Brain microvascular endothelial cell (primary cell): ENCODE results near the gene HIVEP2.

Experiments
- DNase-seq: peaks from one replicate; pipeline ENCODE4 v3.0.0-alpha.2; 2020
- H3K27ac ChIP-seq: fragments of 250-450 bp; sonication (Bioruptor Pico); 2 replicates; pipeline ENCODE4 v1.5.1; 2020; ENCODE audit warnings: mild to moderate bottlenecking, moderate library complexity
- H3K27me3 ChIP-seq: fragments of 250-450 bp; sonication (Bioruptor Pico); replicated peaks from 2 replicates; pipeline ENCODE4 v1.5.1; 2020; ENCODE audit warnings: mild to moderate bottlenecking
- H3K36me3 ChIP-seq: fragments of 250-450 bp; sonication (Bioruptor Pico); replicated peaks from 2 replicates; pipeline ENCODE4 v1.5.1; 2020; ENCODE audit warnings: mild to moderate bottlenecking
- H3K4me3 ChIP-seq: 2 replicates; pipeline ENCODE4 v1.5.1; 2011; ENCODE audit warnings: low read depth, mild to moderate bottlenecking, control low read depth, low read length, moderate library complexity
- in situ Hi-C: cut with HindIII; loops from 2 replicates; pipeline ENCODE4 v1.10.0; 2017; ENCODE audit warnings: low sequenced_read_pairs, low pct_ligation_motif_present
- TF ChIP-seq, protein P1 (sequence below): IDR thresholded peaks from 2 replicates; pipeline ENCODE4 v1.5.1; 2011; ENCODE audit warnings: low read depth, mild to moderate bottlenecking, moderate library complexity, low read length, control low read depth, inconsistent platforms; ENCODE audit errors: missing control alignments

HIVEP2 gene

DNA sequence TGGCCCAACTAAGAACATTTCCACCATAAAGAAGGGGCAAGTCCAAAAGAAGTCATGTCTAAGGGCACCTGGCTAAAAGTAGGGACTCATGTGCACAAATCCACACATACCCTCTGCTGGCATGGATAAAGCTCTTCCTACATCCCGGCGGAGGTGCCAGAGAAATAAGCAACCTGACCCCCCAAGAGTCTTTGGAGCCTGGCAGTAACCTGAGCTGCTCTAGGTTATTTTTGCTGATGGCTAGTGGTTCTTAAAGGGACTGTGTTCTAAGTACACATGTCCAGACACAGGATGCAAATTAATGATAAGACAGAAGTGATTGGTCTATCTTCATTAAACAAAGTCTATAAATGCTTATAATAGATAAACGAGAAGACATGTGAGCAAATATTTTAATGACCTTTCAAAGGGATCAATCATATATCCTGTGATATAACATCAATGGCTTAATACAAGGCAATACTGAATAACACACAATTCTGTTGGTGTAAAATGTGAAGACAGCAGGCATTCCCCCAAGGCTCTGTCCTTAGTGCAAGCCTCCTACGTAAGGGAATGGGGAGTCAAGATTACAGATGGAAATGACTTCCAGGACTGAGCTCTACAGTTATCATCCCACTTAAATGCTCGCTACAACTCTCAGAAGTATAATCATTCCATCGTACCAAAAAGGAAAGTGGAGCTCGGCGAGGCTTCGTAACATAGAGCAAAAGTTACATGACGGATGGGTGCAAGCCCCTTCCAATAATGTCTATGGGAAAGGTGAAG lies 52.5 kb downstream of the HIVEP2 start:
- TF ChIP-seq, protein P1, sequence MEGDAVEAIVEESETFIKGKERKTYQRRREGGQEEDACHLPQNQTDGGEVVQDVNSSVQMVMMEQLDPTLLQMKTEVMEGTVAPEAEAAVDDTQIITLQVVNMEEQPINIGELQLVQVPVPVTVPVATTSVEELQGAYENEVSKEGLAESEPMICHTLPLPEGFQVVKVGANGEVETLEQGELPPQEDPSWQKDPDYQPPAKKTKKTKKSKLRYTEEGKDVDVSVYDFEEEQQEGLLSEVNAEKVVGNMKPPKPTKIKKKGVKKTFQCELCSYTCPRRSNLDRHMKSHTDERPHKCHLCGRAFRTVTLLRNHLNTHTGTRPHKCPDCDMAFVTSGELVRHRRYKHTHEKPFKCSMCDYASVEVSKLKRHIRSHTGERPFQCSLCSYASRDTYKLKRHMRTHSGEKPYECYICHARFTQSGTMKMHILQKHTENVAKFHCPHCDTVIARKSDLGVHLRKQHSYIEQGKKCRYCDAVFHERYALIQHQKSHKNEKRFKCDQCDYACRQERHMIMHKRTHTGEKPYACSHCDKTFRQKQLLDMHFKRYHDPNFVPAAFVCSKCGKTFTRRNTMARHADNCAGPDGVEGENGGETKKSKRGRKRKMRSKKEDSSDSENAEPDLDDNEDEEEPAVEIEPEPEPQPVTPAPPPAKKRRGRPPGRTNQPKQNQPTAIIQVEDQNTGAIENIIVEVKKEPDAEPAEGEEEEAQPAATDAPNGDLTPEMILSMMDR = no peak
- no peak for DNase-seq
- no peaks in the 10 kb centered on the region for H3K27me3 ChIP-seq
- no peaks in the 10 kb centered on the region for H3K36me3 ChIP-seq
- H3K27ac ChIP-seq = no peak overlapping the region
- in situ Hi-C loops = no loop called here
- H3K4me3 ChIP-seq = no peak overlapping the region

DNA sequence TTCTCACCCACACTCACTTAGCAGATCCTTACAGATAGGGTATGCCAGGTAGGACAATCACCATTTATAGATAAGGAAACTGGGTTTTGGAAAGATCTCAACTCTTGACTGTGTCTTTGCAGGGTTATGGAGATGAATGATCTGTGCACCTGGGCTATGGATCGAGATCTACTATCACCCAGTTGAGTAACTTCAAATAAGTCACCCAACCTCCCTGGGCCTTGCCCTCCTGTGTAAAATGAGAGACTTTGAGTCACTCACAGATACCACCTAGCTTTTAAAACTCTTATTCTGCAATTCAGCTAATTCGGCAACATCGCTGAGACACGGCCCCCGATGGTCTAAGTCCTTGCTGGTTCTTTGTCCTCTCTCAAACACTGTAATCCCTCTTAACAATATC lies 53.5 kb downstream of the HIVEP2 start:
- no peak overlapping the region for H3K27ac ChIP-seq
- TF ChIP-seq, protein P1 = no peak
- in situ Hi-C loops = no loop called here

DNA sequence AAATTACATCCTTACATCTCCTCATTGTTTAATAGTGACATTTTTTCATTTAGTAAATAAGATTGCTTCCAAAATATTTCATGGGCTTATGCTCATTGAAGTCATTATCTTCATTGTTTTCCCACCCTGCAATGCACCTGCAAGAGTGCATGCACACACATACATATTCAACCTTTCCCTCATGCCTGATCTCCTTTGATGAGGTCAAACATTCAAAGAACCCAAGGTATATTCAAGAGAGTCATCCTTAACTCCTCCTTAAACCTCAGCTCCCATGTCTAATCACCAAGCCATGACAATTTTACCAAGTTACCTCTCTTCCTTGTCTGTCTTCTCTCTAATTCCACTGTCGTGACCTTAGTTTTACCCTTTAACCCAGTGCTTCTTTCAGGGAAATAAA lies 56.5 kb downstream of the HIVEP2 start:
- TF ChIP-seq, protein P1 = no peak
- H3K27me3 ChIP-seq = no peaks in the 10 kb centered on the region
- no peak overlapping the region for H3K27ac ChIP-seq
- no peaks in the 10 kb centered on the region for H3K36me3 ChIP-seq
- no peak overlapping the region for H3K4me3 ChIP-seq
- in situ Hi-C loops = no loop called here
- DNase-seq = no peak

More for the DNA sequence above, 53.5 kb downstream of the HIVEP2 start:
- DNase-seq = no peak
- H3K4me3 ChIP-seq = no peak overlapping the region
- H3K27me3 ChIP-seq = no peaks in the 10 kb centered on the region
- no peaks in the 10 kb centered on the region for H3K36me3 ChIP-seq

DNA sequence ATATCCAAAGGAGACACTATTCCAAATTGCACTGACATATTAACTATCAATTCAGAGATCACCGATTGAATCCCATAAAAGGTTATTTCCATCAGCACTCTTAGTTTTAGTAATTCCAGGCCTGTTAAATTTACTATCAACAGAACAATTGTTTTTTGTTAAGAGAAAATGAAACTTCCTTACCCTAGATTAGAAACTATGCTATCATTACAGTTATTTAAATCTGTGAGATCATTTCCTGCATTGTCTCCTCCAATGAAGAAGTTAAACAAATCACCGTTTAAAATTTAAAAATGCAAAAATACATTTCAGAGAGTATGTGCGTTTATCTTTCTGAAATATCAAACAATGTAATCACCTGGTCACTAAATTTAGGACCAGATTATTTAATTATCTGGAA lies 57.5 kb downstream of the HIVEP2 start:
- TF ChIP-seq, protein P1 = no peak
- in situ Hi-C loops = no loop called here

DNA sequence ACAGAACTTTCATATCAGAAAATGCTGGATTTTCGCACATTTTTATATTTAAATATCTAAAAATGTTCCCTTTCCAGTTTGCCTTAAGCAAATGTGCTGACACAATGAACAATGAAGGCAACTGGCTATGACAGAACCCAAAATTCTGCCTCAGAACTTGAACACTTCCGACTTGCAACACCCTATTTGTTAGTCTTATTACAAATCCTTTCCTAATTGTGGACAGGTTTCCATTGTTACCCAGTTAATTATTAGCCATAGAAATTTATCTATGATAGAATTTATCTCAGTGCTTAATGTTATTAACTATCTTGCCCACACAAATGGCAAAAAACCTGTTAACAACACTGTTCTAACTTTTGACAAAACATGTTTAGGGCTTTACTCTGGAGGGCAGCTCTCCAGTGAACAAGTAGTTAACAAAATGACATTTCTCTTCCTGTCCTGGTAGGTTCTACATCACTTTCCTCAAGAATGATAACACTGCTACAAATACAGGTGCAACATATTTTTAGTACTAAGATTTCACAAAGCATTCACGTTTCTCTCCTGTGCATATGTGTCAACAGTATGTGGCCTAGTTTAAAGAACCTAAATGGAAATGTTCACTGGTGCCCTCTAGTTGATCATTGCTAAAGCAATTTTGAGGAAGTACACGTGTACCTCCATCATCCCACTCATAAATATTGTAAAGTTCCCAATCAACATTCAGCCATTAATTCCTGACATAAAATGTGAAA lies 58.4 kb downstream of the HIVEP2 start:
- Histone ChIP-seq H3K4me3 (no peak overlapping the region), H3K36me3 (no peaks in the 10 kb centered on the region), H3K27me3 (no peaks in the 10 kb centered on the region), H3K27ac (peak overlapping the region; percentile 92)
- in situ Hi-C loops = no loop called here
- DNase-seq = no peak
- TF ChIP-seq, protein P1 = peak; percentile 36

More for the DNA sequence above, 57.5 kb downstream of the HIVEP2 start:
- Histone ChIP-seq H3K4me3 (no peak overlapping the region), H3K27me3 (no peaks in the 10 kb centered on the region), H3K27ac (peak overlapping the region; percentile 92), H3K36me3 (no peaks in the 10 kb centered on the region)
- no peak for DNase-seq
